M059J (cell line): Measurements from ENCODE around the gene FAM200B. TPM values are rescaled to one million over a fixed set of nuclear protein-coding genes. Genes with fewer than 3 reads are reported as not detected.

Experiments
- DNase-seq: peaks from one replicate; pipeline ENCODE4 v3.0.0-alpha.2; 2012; ENCODE audit warnings: low read depth
- total RNA-seq: library from RNA; depleted of rRNA; stranded (reverse); fragments of >200 nt; shearing (Covaris generic); gene quantifications from 2 replicates; pipeline ENCODE4 v1.2.3, GENCODE V29; 2014

FAM200B gene
- total RNA-seq, 1 experiment from 2014 or later: 55.4 TPM

- no peak for DNase-seq
Observed at GRCh38 chr4:15668566-15669435, 12.8 kb upstream of the FAM200B start.

GRCh38 chr4:15670576-15670975, 11.1 kb upstream of the FAM200B start:
- DNase-seq: no peak

- DNase-seq: no peak
Observed at GRCh38 chr4:15672101-15672500, 9.5 kb upstream of the FAM200B start.

- DNase-seq: no peak
Observed at GRCh38 chr4:15673337-15673736, 8.3 kb upstream of the FAM200B start.

- no peak for DNase-seq
Observed at GRCh38 chr4:15674046-15674445, 7.6 kb upstream of the FAM200B start.

- DNase-seq: no peak
Observed at GRCh38 chr4:15674926-15675325, 6.7 kb upstream of the FAM200B start.

GRCh38 chr4:15675356-15675755, 6.3 kb upstream of the FAM200B start:
- DNase-seq: no peak

GRCh38 chr4:15676039-15676438, 5.6 kb upstream of the FAM200B start:
- DNase-seq: no peak

- DNase-seq: no peak
Observed at GRCh38 chr4:15676899-15677298, 4.7 kb upstream of the FAM200B start.

- peak; percentile 95 for DNase-seq
Observed at GRCh38 chr4:15677507-15677988, 4.1 kb upstream of the FAM200B start.

GRCh38 chr4:15681067-15681371, 608 bp upstream of the FAM200B start:
- no peak for DNase-seq

GRCh38 chr4:15682242-15683142, 865 bp downstream of the FAM200B start:
- DNase-seq: no peak

- DNase-seq: no peak
Observed at GRCh38 chr4:15683143-15683495, 1.5 kb downstream of the FAM200B start.

- no peak for DNase-seq
Observed at GRCh38 chr4:15684498-15684897, 2.9 kb downstream of the FAM200B start.

- DNase-seq: no peak
Observed at GRCh38 chr4:15688051-15688450, 6.4 kb downstream of the FAM200B start.

GRCh38 chr4:15689540-15689939, 7.9 kb downstream of the FAM200B start:
- peak; percentile 27 for DNase-seq

- peak; percentile 96 for DNase-seq
Observed at GRCh38 chr4:15690020-15690809, 8.6 kb downstream of the FAM200B start.

GRCh38 chr4:15691346-15692135, 9.9 kb downstream of the FAM200B start:
- peak; percentile 71 for DNase-seq

GRCh38 chr4:15692602-15693001, 11.0 kb downstream of the FAM200B start:
- no peak for DNase-seq

GRCh38 chr4:15694431-15694830, 12.8 kb downstream of the FAM200B start:
- no peak for DNase-seq

- DNase-seq: peak; percentile 98
Observed at GRCh38 chr4:15695240-15695699, 13.6 kb downstream of the FAM200B start.
